GM12801 (cell line): ENCODE measurements around the gene MAN1A1.

Experiments
- TF ChIP-seq, protein P1 (sequence below): IDR thresholded peaks from one replicate; pipeline ENCODE4 v1.5.1; 2011; ENCODE audit warnings: control low read depth; ENCODE audit not compliant: insufficient read length; ENCODE audit errors: extremely low read depth

The MAN1A1 gene

DNA sequence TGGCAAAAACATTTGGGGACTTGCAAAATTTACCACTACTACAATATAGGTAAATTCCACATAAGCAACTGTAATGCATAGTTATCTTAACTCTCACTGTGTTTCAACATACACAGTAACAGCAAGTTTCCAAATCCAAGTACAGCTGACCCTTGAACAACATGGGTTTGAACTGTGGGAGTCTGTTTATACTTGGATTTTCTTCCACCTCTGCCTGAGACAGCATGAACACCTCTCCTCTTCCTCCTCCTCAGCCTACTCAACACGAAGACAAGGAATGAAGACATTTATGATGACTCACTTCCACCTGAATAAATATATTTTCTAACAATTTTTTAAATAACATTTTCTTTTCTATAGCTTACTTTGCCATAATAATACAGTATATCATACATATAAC lies 25.6 kb downstream of the MAN1A1 start:
- TF ChIP-seq, protein P1, sequence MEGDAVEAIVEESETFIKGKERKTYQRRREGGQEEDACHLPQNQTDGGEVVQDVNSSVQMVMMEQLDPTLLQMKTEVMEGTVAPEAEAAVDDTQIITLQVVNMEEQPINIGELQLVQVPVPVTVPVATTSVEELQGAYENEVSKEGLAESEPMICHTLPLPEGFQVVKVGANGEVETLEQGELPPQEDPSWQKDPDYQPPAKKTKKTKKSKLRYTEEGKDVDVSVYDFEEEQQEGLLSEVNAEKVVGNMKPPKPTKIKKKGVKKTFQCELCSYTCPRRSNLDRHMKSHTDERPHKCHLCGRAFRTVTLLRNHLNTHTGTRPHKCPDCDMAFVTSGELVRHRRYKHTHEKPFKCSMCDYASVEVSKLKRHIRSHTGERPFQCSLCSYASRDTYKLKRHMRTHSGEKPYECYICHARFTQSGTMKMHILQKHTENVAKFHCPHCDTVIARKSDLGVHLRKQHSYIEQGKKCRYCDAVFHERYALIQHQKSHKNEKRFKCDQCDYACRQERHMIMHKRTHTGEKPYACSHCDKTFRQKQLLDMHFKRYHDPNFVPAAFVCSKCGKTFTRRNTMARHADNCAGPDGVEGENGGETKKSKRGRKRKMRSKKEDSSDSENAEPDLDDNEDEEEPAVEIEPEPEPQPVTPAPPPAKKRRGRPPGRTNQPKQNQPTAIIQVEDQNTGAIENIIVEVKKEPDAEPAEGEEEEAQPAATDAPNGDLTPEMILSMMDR, result no peak

DNA sequence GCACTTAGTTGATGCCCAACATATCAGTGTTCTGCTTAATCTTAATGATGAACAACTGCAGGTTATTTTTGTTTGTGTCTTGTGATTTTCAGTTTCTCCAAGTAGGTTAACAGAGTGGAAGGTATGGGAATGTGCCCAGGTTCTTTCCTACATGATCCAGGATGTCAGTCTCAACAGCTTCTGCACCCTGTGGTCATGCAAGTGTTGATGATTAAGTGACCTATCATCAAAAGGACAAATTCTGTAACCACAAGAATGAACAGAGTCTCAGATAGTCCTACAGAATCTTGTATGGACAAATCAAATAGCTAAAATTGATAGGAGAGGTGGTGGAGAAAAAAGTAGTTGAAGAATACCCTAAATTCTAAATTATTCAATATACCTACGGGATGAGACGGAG lies 26.1 kb downstream of the MAN1A1 start:
- TF ChIP-seq, protein P1, result no peak

DNA sequence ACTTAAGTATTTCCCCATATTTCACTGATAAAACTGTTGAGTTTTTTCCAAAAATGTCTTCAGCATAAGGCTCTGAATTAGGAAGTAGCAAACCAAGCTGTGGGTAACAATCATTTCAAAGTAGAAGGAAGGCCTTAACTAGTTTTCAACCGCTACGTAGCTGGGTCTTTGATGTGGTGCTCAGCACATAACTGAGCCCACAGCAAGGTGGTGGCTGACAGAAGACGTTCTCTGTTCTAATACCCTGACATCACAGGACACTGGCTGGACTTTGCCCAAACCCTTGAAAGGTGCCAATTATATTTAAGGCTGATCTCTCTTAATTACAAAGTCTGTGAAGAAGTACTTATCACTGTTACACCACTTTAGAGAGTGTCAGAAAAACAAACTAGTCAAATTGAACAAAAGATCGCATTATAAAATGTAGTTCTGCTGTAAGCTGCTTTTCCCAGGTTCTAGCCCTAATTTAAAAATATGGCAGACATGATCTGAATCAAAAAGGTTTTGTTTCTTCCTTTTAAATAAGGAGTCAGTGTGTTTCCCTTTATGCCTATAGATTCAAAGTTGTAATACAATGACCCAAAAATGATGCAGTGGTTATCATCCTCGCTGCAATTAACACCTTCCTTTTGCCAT lies 26.7 kb downstream of the MAN1A1 start:
- TF ChIP-seq, protein P1, result no peak

DNA sequence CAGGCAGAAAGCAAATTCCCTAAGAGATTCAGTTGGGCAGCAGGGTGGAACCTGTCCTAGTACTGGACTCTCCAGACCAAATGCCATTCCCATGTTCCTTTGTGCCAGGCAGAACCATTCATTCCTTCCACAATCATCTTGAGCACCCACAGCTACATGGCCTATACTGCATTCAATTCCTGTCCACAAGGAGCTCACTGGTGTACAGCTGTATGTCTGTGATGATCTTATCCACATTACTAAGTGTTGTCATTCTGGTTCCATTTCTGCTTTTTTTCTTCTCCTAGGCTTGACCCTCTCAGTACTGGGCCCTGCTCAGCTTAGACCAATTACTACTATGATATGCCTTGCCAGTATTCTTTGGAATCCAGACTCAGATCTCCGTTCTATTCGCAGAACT lies 27.5 kb downstream of the MAN1A1 start:
- TF ChIP-seq, protein P1, result no peak

DNA sequence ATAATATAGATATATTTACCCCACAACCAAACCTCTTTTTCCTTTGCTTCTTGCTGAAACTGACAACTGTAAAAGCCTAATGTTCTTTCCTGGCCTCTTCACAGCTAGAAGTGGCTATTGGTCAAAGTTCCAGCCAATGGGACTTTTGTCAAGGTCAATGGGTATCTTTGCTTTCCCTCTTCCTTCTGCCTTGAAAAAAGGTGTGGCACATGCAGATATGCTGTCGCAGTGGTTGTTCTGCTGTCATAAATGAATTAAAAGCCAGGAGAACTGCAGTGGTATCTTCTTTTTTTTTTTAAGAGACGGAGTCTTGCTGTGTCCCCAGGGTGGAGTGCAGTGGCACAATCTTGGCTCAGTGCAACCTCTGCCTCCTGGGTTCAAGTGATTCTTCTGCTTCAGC lies 29.9 kb downstream of the MAN1A1 start:
- TF ChIP-seq, protein P1, result no peak

DNA sequence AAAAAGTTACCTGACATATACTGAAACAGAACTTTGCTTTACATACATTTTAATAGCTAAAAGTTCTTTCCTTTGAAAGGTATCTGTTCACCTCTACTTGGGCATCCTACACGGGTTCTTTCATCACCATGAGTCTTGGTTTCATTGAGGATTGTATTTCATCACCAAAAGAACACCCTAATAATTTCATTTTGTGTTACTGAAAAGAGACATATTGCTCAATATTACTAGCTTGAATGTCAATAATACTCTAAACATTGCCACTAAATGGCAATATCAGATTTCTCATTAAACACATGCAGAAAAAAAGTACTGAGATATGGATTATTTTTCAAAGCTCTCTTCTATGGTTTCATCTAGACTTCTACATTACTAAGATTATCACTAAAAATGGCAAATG lies 30.8 kb downstream of the MAN1A1 start:
- TF ChIP-seq, protein P1, result no peak

DNA sequence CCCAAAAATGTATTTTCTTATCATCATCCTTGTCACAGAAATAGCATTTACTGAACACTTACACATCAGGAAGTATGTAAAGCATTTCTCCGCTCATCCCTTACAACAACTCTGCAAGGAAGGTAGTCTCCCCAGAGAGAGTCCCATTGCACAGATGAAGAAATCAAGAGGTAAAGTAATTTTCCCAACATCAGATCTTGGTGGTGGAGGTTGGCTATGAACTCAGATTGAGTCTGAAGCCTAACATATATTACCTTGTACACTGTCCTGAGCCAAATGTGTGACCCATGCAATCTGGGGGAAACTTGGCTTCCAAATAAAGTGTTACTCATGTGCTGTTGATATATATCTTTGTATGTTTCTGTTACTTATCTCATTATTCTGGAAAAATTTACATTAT lies 31.4 kb downstream of the MAN1A1 start:
- TF ChIP-seq, protein P1, result no peak
